ENCODE data around the gene TVP23C. TPM values are rescaled to one million over a fixed set of nuclear protein-coding genes. Genes with fewer than 3 reads are reported as not detected.

The TVP23C gene
- total and polyA plus RNA-seq, 10 donors = 1.5 to 60.5 (median 22.9) TPM

DNA sequence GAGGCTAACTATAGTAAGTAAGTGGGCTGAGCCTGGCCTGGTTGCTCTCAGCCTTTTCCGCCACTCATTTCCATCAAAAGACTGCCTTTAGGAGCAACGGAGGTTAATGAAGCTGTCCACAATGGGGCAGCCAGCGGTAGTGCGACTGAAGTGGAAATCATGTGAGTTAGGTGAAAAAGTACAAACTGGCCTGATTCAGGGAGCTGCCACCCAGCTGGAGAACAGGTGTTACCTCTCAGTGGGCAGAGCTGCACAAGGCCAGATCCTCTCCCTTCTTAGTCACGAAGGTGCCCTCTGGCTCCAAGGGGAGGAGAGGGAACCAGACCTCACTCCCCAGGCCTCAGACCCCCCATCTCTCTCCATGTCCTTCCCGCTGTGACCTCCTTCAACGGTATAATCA, 61.5 kb downstream of the TVP23C start:
- 86 to 96% (median 89%) methylated on average over 6 to 7 of the region's 7 CpGs for WGBS, 5 donors
- no peaks in the 10 kb centered on the region for H3K9me3 ChIP-seq
- DNase-seq = no peak
- no peak overlapping the region for H3K4me3 ChIP-seq
- H3K27ac ChIP-seq = peak overlapping the region in 3 of 8 donors; percentile 39 to 70 (median 63)
- H3K4me1 ChIP-seq = peaks cover 5 to 21% (median 13%) of the 10 kb centered on the region in 6 donors
- intact Hi-C loops (cut with DNase I; ENCODE audit: low total_unique reads) = loop anchor here (2.0 kb wide), 1 partner anchor 241 kb away; no protein-coding TSS in a partner anchor
- peaks cover 0 to 46% (median 0%) of the 10 kb centered on the region in 6 donors for H3K36me3 ChIP-seq
- no peaks in the 10 kb centered on the region for H3K27me3 ChIP-seq (replicated peaks in 1 of 7)
- no peak for TF ChIP-seq POLR2A (IDR thresholded peaks at IDR 0.05)
- TF ChIP-seq, protein P1, sequence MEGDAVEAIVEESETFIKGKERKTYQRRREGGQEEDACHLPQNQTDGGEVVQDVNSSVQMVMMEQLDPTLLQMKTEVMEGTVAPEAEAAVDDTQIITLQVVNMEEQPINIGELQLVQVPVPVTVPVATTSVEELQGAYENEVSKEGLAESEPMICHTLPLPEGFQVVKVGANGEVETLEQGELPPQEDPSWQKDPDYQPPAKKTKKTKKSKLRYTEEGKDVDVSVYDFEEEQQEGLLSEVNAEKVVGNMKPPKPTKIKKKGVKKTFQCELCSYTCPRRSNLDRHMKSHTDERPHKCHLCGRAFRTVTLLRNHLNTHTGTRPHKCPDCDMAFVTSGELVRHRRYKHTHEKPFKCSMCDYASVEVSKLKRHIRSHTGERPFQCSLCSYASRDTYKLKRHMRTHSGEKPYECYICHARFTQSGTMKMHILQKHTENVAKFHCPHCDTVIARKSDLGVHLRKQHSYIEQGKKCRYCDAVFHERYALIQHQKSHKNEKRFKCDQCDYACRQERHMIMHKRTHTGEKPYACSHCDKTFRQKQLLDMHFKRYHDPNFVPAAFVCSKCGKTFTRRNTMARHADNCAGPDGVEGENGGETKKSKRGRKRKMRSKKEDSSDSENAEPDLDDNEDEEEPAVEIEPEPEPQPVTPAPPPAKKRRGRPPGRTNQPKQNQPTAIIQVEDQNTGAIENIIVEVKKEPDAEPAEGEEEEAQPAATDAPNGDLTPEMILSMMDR (IDR thresholded peaks at IDR 0.05 in 8 of 11, conservative IDR thresholded peaks at IDR 0.05 in 3 of 11) = no peak
- TF ChIP-seq POLR2AphosphoS5 (IDR thresholded peaks at IDR 0.05) = no peak

DNA sequence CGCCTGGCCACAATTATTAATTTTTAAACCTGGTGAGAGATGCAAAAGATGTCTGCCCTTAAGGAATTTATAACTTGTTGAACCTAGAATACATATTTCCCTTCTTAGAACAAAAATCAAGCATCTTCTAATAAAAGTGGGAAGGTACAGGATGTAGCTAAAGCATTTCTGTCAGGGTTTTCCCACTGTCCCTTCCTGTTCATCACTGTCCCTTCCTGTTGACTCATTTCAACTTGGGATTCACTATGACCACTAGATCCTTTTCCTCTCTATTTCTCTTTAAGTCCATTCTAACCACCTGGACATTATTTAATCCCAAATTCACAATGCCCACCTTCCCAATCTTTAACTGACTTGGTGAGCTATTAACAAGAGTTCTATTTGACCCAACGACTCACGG, 62.0 kb downstream of the TVP23C start:
- no peak for DNase-seq
- TF ChIP-seq POLR2A (IDR thresholded peaks at IDR 0.05) (no peak), POLR2AphosphoS5 (IDR thresholded peaks at IDR 0.05) (no peak)
- TF ChIP-seq, protein P1 (IDR thresholded peaks at IDR 0.05 in 8 of 11, conservative IDR thresholded peaks at IDR 0.05 in 3 of 11) = no peak
- intact Hi-C loops (cut with DNase I; ENCODE audit: low total_unique reads) = no loop called here

DNA sequence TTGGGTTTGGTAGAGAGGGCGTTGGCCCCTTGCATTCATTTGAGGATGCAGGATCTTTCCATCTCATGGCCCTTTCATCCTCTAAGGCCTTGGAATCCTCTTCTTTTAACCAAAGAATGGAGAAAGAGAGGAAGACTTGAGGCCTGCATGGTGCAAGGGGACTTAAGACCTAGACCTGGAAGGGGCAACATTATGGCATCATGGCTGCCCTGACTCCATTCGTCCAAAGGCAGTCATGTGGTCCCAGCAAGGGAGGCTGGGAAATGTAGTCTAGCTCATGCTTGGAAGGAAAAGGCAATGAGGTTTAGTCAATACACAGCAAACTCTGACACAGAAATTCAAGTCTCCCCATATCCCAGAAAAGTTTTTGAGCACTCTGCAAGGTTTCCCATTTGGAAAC, 65.2 kb downstream of the TVP23C start:
- intact Hi-C loops (cut with DNase I; ENCODE audit: low total_unique reads) = no loop called here
- TF ChIP-seq, protein P1 (IDR thresholded peaks at IDR 0.05 in 8 of 11, conservative IDR thresholded peaks at IDR 0.05 in 3 of 11) = no peak
- no peak for TF ChIP-seq POLR2A (IDR thresholded peaks at IDR 0.05)
- TF ChIP-seq POLR2AphosphoS5 (IDR thresholded peaks at IDR 0.05) = no peak
- Histone ChIP-seq H3K27me3 (replicated peaks in 1 of 7) (no peaks in the 10 kb centered on the region), H3K4me1 (peaks cover 5 to 21% (median 10%) of the 10 kb centered on the region in 6 donors), H3K9me3 (no peaks in the 10 kb centered on the region), H3K4me3 (no peak overlapping the region), H3K27ac (no peak overlapping the region), H3K36me3 (peaks cover 0 to 41% (median 2%) of the 10 kb centered on the region in 6 donors)
- 75 to 97% (median 84%) methylated on average over 2 of the region's 2 CpGs for WGBS, 5 donors
- DNase-seq = no peak

More for the DNA sequence above, 62.0 kb downstream of the TVP23C start:
- Histone ChIP-seq H3K36me3 (peaks cover 0 to 46% (median 1%) of the 10 kb centered on the region in 6 donors), H3K4me1 (peaks cover 5 to 21% (median 13%) of the 10 kb centered on the region in 6 donors), H3K27me3 (replicated peaks in 1 of 7) (no peaks in the 10 kb centered on the region), H3K4me3 (no peak overlapping the region), H3K9me3 (no peaks in the 10 kb centered on the region), H3K27ac (peak overlapping the region in 2 of 8 donors; percentile 39 to 63)
- 73 to 93% (median 77%) methylated on average over 3 of the region's 3 CpGs for WGBS, 5 donors

DNA sequence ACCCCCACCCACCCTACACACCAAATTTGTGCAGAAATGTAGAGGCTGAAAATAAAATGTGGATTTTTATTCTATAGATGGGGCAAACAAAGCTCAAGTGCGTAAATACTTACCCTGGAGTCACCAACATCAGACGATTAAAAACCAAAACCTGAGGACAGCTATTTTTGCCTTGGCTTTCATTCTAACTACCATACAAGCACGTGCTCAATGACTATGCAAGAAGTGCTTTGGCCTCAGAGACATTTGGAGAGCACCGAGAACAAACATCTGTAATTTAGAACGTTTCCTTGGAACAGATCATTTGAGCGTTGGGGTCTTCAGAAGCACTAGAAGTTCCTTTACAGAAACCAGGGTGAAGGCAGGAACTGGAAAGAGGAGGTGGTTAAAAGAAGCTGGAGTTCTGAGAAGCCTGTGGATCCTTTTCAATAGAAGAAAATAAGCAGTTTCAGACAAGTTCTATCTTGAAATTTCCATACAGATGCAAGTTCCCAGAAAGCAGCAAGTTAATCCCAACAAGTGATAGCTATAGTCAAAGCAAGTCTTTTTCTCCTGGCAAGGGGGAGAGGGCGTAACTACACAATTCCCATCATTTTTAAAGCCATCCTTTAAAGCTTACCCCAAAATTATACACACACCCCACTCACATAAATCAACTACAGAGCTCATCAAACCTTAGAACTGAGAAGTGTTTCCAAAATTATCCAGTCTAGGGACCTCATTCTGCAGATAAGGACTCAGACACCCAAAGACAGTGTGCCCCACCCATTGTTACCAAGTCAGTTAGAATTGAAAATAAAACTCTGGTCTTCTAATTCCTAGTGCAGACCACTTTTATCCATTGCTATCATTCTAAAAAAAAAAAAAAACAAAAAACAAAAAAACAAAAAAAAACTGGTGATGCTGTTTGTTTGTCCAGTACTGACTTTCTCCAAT, 66.3 kb downstream of the TVP23C start:
- Histone ChIP-seq H3K4me1 (peaks cover 0 to 10% (median 0%) of the 10 kb centered on the region in 6 donors), H3K27me3 (replicated peaks in 1 of 7) (no peaks in the 10 kb centered on the region), H3K9me3 (no peaks in the 10 kb centered on the region), H3K36me3 (peaks cover 0 to 44% (median 2%) of the 10 kb centered on the region in 6 donors), H3K27ac (no peak overlapping the region), H3K4me3 (no peak overlapping the region)
- TF ChIP-seq POLR2A (IDR thresholded peaks at IDR 0.05) (no peak), POLR2AphosphoS5 (IDR thresholded peaks at IDR 0.05) (no peak)
- TF ChIP-seq, protein P1 (IDR thresholded peaks at IDR 0.05 in 8 of 11, conservative IDR thresholded peaks at IDR 0.05 in 3 of 11) = no peak
- 87 to 93% (median 92%) methylated on average over 7 of the region's 7 CpGs for WGBS, 5 donors
- no peak for DNase-seq
- intact Hi-C loops (cut with DNase I; ENCODE audit: low total_unique reads) = no loop called here

Data from spleen (tissue), 11 donors.